Smooth muscle cell of trachea (primary cell): ENCODE measurements around the gene PDGFC. TPM values are rescaled to one million over a fixed set of nuclear protein-coding genes. Genes with fewer than 3 reads are reported as not detected.

Source experiments
- total RNA-seq: library from RNA; depleted of rRNA; stranded (reverse); fragments of >200 nt; gene quantifications from 2 replicates; pipeline ENCODE4 v1.2.1, GENCODE V29; 2014

The PDGFC gene
- 79.2 and 87.6 TPM in 2 replicates for total RNA-seq

GRCh38 chr4:156971676-156972378, at the start of gene PDGFC:
PDGFC (minus strand) TSS chr4:156971799; CDS start chr4:156970903, 896 bp downstream.

Other genes with a start within 250 kb of the PDGFC start
- gene GLRB, start 104.4 kb upstream of the PDGFC start, total RNA-seq: 11.8 and 13.1 TPM in 2 replicates
- not detected in 2 replicates for gene GRIA2, start 248.9 kb upstream of the PDGFC start, total RNA-seq